Measurements from ENCODE around the gene CYP46A1.

- TF ChIP-seq POLR2AphosphoS5 (IDR thresholded peaks at IDR 0.05) (no peak), CTCF (IDR thresholded peaks at IDR 0.05 in 8 of 11, conservative IDR thresholded peaks at IDR 0.05 in 3 of 11) (no peak)
These were observed 18.0 kb downstream of the CYP46A1 start for GRCh38 chr14:99702115-99702514.
